ENCODE results near the gene CACNA1B. TPM values are rescaled to one million over a fixed set of nuclear protein-coding genes. Genes with fewer than 3 reads are reported as not detected.
"Not testable (repeated sequence)": the region's sequence is repeated elsewhere in the genome, so short reads cannot be mapped to it uniquely, and the experiment has no call there.

Gene CACNA1B
- total RNA-seq, 1 experiment from 2014 or later = 0.03 TPM

- DNase-seq (ENCODE audit: low read depth in 1 of 2, low spot score in 2 of 2) = no peak
- Histone ChIP-seq H3K4me1 (replicated peaks) (no peaks in the 10 kb centered on the region), H3K27me3 (replicated peaks) (no peaks in the 10 kb centered on the region), H3K9me3 (replicated peaks) (peaks cover 4% of the 10 kb centered on the region; the same call in 1 of the 2 replicates), H3K4me3 (no peak overlapping the region), H3K36me3 (no peaks in the 10 kb centered on the region), H3K27ac (no peak overlapping the region)
These were observed 2.2 kb upstream of the CACNA1B start for GRCh38 chr9:137875354-137875753.

DNA sequence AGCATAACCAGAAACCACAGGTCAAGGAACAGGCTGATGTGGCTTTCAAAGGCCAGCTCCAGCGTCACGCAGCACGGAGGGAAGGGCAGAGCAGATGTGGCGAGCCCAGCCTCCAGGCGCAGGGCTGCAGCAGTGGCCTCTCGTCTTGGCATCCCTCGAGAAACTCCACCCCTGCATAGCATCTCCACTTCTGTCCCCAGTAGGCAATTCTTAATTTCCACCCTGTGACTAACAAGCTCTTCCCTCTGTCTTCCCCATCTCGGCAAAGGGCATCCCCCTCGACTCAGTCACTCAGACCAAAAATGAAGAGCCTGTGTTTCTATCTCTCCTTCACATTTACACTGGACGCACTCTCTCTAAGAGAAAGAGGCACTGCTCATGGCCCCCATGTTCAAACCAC is 1.7 kb upstream of the CACNA1B start:
- Histone ChIP-seq H3K36me3 (no peaks in the 10 kb centered on the region), H3K27ac (no peak overlapping the region), H3K27me3 (replicated peaks) (no peaks in the 10 kb centered on the region), H3K4me1 (replicated peaks) (no peaks in the 10 kb centered on the region), H3K9me3 (replicated peaks) (peaks cover 4% of the 10 kb centered on the region; the same call in 1 of the 2 replicates), H3K4me3 (no peak overlapping the region)
- DNase-seq (ENCODE audit: low read depth in 1 of 2, low spot score in 2 of 2) = no peak

GRCh38 chr9:137876269-137876668 is 1.3 kb upstream of the CACNA1B start:
- Histone ChIP-seq H3K27ac (no peak overlapping the region), H3K4me3 (no peak overlapping the region), H3K4me1 (replicated peaks) (no peaks in the 10 kb centered on the region), H3K36me3 (no peaks in the 10 kb centered on the region), H3K9me3 (replicated peaks) (peaks cover 4% of the 10 kb centered on the region; the same call in 1 of the 2 replicates), H3K27me3 (replicated peaks) (no peaks in the 10 kb centered on the region)
- no peak for DNase-seq (ENCODE audit: low read depth in 1 of 2, low spot score in 2 of 2)

DNA sequence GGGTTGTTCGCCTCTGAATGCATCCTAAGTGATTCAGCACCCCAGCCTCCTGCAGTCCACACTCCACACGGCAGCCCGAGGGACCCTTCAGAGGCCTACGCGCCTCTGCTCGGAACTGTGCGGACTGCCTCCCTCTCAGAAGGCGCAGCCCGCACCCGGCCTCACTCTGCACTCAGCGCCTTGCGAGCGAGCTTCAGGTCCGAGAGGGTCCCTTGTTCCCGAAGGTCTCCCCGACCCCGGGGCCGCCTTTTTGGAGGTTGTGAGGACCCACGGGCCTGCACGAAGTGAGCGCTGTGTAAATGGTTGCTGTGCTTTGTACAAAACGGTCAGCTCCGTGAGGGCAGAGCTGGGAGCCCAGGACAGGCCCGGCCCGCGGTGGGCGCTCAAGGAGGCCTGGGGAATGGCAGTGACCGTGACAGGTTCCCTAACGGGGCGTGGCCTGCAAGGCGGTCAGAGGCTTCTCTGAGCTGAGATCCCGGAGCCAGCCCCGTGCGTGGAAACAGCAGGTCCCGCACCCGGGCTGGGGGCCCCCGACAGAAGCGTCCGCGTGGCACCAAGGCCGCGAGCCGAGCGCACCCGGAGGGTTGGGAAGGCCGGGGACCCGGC is 698 bp upstream of the CACNA1B start:
- Histone ChIP-seq H3K4me1 (replicated peaks) (no peaks in the 10 kb centered on the region), H3K27ac (no peak overlapping the region), H3K36me3 (no peaks in the 10 kb centered on the region), H3K4me3 (no peak overlapping the region), H3K9me3 (replicated peaks) (peaks cover 4% of the 10 kb centered on the region; the same call in 1 of the 2 replicates), H3K27me3 (replicated peaks) (no peaks in the 10 kb centered on the region)
- no peak for DNase-seq (ENCODE audit: low read depth in 1 of 2, low spot score in 2 of 2)

GRCh38 chr9:137878146-137878941 is 762 bp downstream of the CACNA1B start:
- H3K4me3 ChIP-seq = no peak overlapping the region
- H3K4me1 ChIP-seq (replicated peaks) = no peaks in the 10 kb centered on the region
- no peaks in the 10 kb centered on the region for H3K27me3 ChIP-seq (replicated peaks)
- H3K36me3 ChIP-seq = no peaks in the 10 kb centered on the region
- H3K9me3 ChIP-seq (replicated peaks) = peaks cover 4% of the 10 kb centered on the region; the same call in 1 of the 2 replicates
- no peak overlapping the region for H3K27ac ChIP-seq
- DNase-seq (ENCODE audit: low read depth in 1 of 2, low spot score in 2 of 2) = no peak

DNA sequence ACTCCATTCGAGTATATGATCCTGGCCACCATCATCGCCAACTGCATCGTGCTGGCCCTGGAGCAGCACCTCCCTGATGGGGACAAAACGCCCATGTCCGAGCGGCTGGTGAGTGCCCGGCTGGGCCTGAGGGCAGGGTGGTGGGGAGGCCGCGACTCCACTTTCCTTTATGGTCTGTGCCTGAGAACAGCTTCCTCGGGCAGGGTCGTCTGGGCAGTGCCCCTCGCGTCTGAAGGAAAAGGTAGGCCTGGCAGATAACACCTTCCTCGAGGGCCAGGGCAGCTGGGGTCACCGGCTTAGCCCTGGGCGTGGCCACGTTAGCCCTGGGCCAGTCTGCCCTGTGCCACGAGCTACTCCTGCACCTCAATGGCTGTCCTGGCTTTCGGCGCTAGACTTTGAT is 1.5 kb downstream of the CACNA1B start:
- DNase-seq (ENCODE audit: low read depth in 1 of 2, low spot score in 2 of 2) = no peak
- Histone ChIP-seq H3K4me3 (no peak overlapping the region), H3K27ac (no peak overlapping the region), H3K36me3 (no peaks in the 10 kb centered on the region), H3K9me3 (replicated peaks) (peaks cover 4% of the 10 kb centered on the region; the same call in 1 of the 2 replicates), H3K27me3 (replicated peaks) (no peaks in the 10 kb centered on the region), H3K4me1 (replicated peaks) (no peaks in the 10 kb centered on the region)

DNA sequence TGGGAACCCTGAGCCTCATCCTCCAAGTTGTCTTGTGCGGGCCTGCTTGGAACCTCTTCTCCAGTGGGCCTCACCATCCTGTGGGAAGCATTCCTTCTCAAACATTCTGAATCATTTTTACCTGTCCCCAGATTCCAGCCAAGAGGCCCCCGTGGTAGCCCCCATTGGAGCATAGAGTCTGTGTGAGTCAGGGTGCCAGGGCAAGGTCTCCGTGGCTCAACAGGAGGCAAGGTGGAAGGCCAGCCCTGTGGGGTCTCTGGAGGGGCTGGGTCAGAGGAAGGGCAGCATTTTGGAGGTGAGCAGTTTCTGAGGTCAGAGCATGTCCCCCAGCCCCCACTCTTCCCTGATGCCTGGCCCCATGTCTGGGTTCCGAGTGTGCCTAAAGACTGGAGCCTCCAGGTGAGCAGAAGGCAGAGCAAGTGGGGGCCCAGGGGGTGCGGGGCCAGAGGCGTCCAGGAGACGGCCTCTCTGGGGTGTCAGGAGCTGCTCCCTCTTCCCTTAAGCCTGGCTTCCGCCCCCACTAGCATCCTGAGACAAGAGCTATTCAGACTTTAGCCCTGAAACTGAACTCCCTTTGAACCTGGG is 2.1 kb downstream of the CACNA1B start:
- H3K27me3 ChIP-seq (replicated peaks) = no peaks in the 10 kb centered on the region
- H3K4me3 ChIP-seq = no peak overlapping the region
- no peak overlapping the region for H3K27ac ChIP-seq
- no peaks in the 10 kb centered on the region for H3K4me1 ChIP-seq (replicated peaks)
- no peaks in the 10 kb centered on the region for H3K36me3 ChIP-seq
- H3K9me3 ChIP-seq (replicated peaks) = peaks cover 4% of the 10 kb centered on the region; the same call in 1 of the 2 replicates
- DNase-seq (ENCODE audit: low read depth in 1 of 2, low spot score in 2 of 2) = no peak

DNA sequence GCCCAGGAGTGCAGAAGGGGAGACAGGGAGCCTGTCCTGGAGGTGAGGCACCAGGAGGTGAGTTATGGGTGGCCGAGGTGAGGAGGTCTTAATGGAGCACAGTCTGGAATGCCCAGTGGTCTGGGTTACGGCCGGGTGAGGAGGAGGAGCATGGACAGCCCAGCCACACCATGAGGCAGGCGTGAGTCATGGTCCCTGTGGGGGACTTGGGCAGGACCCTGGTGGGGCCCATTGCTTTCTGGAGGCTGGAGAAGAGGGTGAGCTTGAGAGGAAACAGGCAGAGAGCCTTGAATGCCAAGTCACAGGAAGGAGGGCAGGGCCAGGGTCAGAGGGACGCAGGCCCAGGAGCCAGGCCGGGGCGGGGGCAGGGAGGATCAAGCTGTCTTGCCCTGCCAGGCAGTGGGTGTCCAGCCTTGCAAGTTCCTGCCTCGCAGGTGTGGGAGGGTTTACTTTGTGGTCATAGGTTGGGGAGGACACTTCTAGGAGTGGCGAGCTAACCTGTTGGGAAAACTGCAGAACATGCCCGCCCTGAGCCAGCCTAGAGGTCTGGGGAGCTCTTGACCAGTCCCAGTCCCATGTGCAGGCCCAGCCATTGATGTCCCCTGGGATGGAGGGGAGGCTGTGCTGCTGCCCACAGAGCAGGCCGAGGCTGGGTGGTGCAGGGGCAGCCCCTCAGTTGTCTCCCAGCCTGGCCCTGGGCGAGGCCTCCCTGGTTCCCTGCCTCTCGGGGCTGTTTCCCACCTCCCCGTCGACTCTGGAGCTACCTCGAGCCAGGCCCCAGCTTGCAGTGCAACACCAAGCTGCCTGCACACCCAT is 2.8 kb downstream of the CACNA1B start:
- H3K4me1 ChIP-seq (replicated peaks) = no peaks in the 10 kb centered on the region
- no peaks in the 10 kb centered on the region for H3K36me3 ChIP-seq
- no peak overlapping the region for H3K27ac ChIP-seq
- H3K9me3 ChIP-seq (replicated peaks) = peaks cover 4% of the 10 kb centered on the region; the same call in 1 of the 2 replicates
- no peak overlapping the region for H3K4me3 ChIP-seq
- H3K27me3 ChIP-seq (replicated peaks) = no peaks in the 10 kb centered on the region
- no peak for DNase-seq (ENCODE audit: low read depth in 1 of 2, low spot score in 2 of 2)

- H3K4me3 ChIP-seq = no peak overlapping the region
- no peak overlapping the region for H3K27ac ChIP-seq
- no peaks in the 10 kb centered on the region for H3K36me3 ChIP-seq
- no peaks in the 10 kb centered on the region for H3K27me3 ChIP-seq (replicated peaks)
- no peak for DNase-seq (ENCODE audit: low read depth in 1 of 2, low spot score in 2 of 2)
- peaks cover 4% of the 10 kb centered on the region; the same call in 1 of the 2 replicates for H3K9me3 ChIP-seq (replicated peaks)
- H3K4me1 ChIP-seq (replicated peaks) = no peaks in the 10 kb centered on the region
These were observed 3.5 kb downstream of the CACNA1B start for GRCh38 chr9:137880976-137881530.

DNA sequence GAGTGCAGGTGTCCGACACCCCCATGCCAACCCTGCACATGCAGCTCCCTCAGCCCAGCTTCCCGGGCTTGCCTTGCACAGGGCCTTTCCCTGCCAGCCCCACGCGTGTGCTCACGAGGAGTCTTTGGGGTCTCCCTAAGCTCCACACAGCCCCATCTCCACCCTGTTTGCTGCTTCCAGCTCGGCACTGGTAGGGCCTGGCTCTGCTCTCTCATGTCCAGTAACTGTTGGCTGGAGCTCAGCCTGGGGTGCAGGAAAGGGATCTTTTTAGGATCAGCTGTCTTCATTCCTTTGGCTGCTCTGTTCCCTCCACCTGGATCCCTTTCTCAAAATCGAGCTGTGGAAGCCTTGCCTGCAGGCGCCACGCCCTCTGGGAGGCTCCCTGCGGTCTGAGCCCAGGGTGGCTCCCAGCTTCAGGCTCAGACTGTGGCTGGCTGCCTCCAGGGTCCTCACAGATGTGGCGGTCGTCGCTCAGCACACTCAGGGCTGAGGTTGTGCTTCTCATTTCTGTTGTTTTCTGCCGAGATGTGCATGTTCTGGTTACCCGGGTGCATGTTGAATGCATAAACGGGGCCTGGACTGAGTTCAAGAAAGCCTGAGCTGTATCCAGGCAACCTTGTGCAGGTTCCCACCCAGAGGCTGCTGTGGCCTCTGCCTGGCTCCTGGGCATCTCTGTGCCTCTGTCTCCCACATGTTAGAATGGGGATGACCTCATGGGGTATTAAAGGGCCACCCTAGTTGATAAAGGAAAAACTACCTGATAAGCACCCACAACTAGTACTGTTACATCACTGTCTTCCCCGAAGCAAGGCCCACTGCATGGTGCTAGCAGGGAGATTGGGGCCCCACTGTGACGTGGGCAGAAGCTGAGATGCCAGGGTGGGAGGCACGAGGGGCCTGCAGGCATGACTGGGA is 4.3 kb downstream of the CACNA1B start:
- no peak for DNase-seq (ENCODE audit: low read depth in 1 of 2, low spot score in 2 of 2)
- Histone ChIP-seq H3K27ac (no peak overlapping the region), H3K4me3 (no peak overlapping the region), H3K4me1 (replicated peaks) (no peaks in the 10 kb centered on the region), H3K36me3 (no peaks in the 10 kb centered on the region), H3K9me3 (replicated peaks) (peaks cover 4% of the 10 kb centered on the region; the same call in 1 of the 2 replicates), H3K27me3 (replicated peaks) (no peaks in the 10 kb centered on the region)

DNA sequence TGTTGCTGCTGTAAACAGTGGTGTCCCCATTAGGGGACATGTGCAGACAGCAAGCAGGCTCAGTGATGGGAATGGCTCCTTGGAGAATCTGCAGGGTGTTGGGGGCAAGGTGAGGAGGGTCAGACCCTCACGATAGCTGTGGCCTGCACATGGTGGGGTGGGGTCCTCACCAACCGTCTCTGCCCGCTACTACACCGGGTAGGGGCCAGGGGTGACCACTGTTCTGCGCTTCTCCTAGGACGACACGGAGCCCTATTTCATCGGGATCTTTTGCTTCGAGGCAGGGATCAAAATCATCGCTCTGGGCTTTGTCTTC is 4.9 kb downstream of the CACNA1B start:
- no peak overlapping the region for H3K4me3 ChIP-seq

GRCh38 chr9:137883977-137884376 is 6.4 kb downstream of the CACNA1B start:
- H3K4me3 ChIP-seq; H3K36me3 ChIP-seq; H3K27me3 ChIP-seq (replicated peaks); H3K4me1 ChIP-seq (replicated peaks); H3K9me3 ChIP-seq (replicated peaks); DNase-seq (ENCODE audit: low read depth in 1 of 2, low spot score in 2 of 2); H3K27ac ChIP-seq: not testable (repeated sequence)

More for the DNA sequence above, 4.9 kb downstream of the CACNA1B start:
- H3K27me3 ChIP-seq (replicated peaks) = no peaks in the 10 kb centered on the region
- H3K9me3 ChIP-seq (replicated peaks) = peaks cover 4% of the 10 kb centered on the region; the same call in 1 of the 2 replicates
- no peak for DNase-seq (ENCODE audit: low read depth in 1 of 2, low spot score in 2 of 2)
- H3K27ac ChIP-seq = no peak overlapping the region
- H3K4me1 ChIP-seq (replicated peaks) = no peaks in the 10 kb centered on the region
- H3K36me3 ChIP-seq = no peaks in the 10 kb centered on the region

Data from SJSA1 (cell line).